Stimulated activated CD8-positive, alpha-beta memory T cell treated with anti-CD3 and anti-CD28 coated beads, Interleukin-7, amount 100 ng/mL, for 48 hours (primary cell): ENCODE results near the gene FOXN3.
"Not testable (repeated sequence)": the region's sequence is repeated elsewhere in the genome, so short reads cannot be mapped to it uniquely, and the experiment has no call there.

Source experiments
- DNase-seq, 2 donors: peaks; one replicate each; pipeline ENCODE4 v3.0.0-alpha.2; 2020; ENCODE audit warnings: low read depth in 1 of 2; ENCODE audit errors: extremely low read depth in 1 of 2

Gene FOXN3

GRCh38 chr14:89141862-89142261, 275.2 kb downstream of the FOXN3 start:
- no peak for DNase-seq

- no peak for DNase-seq
Observed at GRCh38 chr14:89140326-89140725, 276.7 kb downstream of the FOXN3 start.

- DNase-seq, result no peak
Observed at GRCh38 chr14:89139404-89140247, 277.4 kb downstream of the FOXN3 start.

- no peak for DNase-seq
Observed at GRCh38 chr14:89138846-89139245, 278.2 kb downstream of the FOXN3 start.

GRCh38 chr14:89137526-89138163, 279.4 kb downstream of the FOXN3 start:
- DNase-seq, result no peak

GRCh38 chr14:89136587-89136986, 280.4 kb downstream of the FOXN3 start:
- no peak for DNase-seq

GRCh38 chr14:89134640-89135039, 282.4 kb downstream of the FOXN3 start:
- DNase-seq, result no peak

- DNase-seq, result no peak
Observed at GRCh38 chr14:89131004-89131750, 285.9 kb downstream of the FOXN3 start.

GRCh38 chr14:89129570-89129969, 287.5 kb downstream of the FOXN3 start:
- DNase-seq, result no peak

- DNase-seq, result no peak
Observed at GRCh38 chr14:89128311-89129026, 288.6 kb downstream of the FOXN3 start.

GRCh38 chr14:89126461-89126860, 290.6 kb downstream of the FOXN3 start:
- DNase-seq, result no peak

- DNase-seq, result no peak
Observed at GRCh38 chr14:89125216-89125615, 291.8 kb downstream of the FOXN3 start.

- no peak for DNase-seq
Observed at GRCh38 chr14:89123851-89124250, 293.2 kb downstream of the FOXN3 start.

- no peak for DNase-seq
Observed at GRCh38 chr14:89123215-89123614, 293.8 kb downstream of the FOXN3 start.

- DNase-seq, result no peak
Observed at GRCh38 chr14:89121968-89122620, 294.9 kb downstream of the FOXN3 start.

GRCh38 chr14:89117012-89117411, 300.0 kb downstream of the FOXN3 start:
- DNase-seq, result no peak

- DNase-seq, result no peak
Observed at GRCh38 chr14:89114109-89114508, 302.9 kb downstream of the FOXN3 start.

GRCh38 chr14:89112720-89113119, 304.3 kb downstream of the FOXN3 start:
- no peak for DNase-seq

GRCh38 chr14:89111766-89112543, 305.1 kb downstream of the FOXN3 start:
- DNase-seq, result not testable (repeated sequence)

GRCh38 chr14:89111232-89111631, 305.8 kb downstream of the FOXN3 start:
- not testable (repeated sequence) for DNase-seq
